ENCODE results near the gene KRTAP5-9.

Gene KRTAP5-9

DNA sequence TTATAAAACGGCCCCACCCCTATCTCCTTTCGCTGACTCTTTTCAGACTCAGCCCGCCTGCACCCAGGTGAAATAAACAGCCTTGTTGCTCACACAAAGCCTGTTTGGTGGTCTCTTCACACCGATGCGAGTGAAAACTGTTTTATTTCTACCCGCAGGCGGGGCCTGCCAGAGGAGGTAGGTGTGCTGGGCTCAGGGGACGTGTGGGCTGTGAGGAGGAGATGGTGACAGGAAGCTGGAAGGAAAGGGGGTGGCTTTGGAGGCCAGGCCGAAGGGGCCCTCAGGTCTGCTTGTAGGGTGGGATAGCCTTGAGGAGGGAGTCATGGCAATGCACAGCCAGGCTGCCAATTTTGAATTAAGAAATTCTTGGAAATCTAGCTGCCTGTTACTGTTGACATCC, 42.4 kb upstream of the KRTAP5-9 start:
- H3K79me2 ChIP-seq (ENCODE audit: insufficient read depth, low read length): no peaks in the 10 kb centered on the region
- H3K9ac ChIP-seq (ENCODE audit: low read length): no peak overlapping the region
- H3K4me2 ChIP-seq (ENCODE audit: low read depth, low read length, poor library complexity, severe bottlenecking): no peak overlapping the region
- no peaks in the 10 kb centered on the region for H3K9me2 ChIP-seq (replicated peaks; ENCODE audit: insufficient read depth, low read length)
- no peak overlapping the region for H2AFZ ChIP-seq (ENCODE audit: low read depth, low read length, severe bottlenecking)
- TF ChIP-seq CTCF (IDR thresholded peaks at IDR 0.05; ENCODE audit: insufficient read depth, low read length, poor library complexity, severe bottlenecking) (no peak), EZH2phosphoT487 (conservative IDR thresholded peaks at IDR 0.05; ENCODE audit: low read length) (no peak)
- no peaks in the 10 kb centered on the region; the same call in 1 of the 2 replicates for H3K9me3 ChIP-seq (ENCODE audit: insufficient read depth, low read length)
- H3K36me3 ChIP-seq (ENCODE audit: low read length): no peaks in the 10 kb centered on the region
- no peaks in the 10 kb centered on the region for H4K20me1 ChIP-seq (ENCODE audit: low read depth, low read length)
- H3F3A ChIP-seq (ENCODE audit: insufficient read depth): no peaks in the 10 kb centered on the region
- H3K27me3 ChIP-seq (ENCODE audit: low read length): no peaks in the 10 kb centered on the region
- no peak overlapping the region for H3K27ac ChIP-seq (ENCODE audit: low read depth, low read length)
- no peak overlapping the region for H3K4me3 ChIP-seq (ENCODE audit: insufficient read depth, low read length, poor library complexity, severe bottlenecking)

GRCh38 chr11:71507102-71507501, 41.1 kb upstream of the KRTAP5-9 start:
- TF ChIP-seq CTCF (IDR thresholded peaks at IDR 0.05; ENCODE audit: insufficient read depth, low read length, poor library complexity, severe bottlenecking) (no peak), EZH2phosphoT487 (conservative IDR thresholded peaks at IDR 0.05; ENCODE audit: low read length) (no peak)
- Histone ChIP-seq H3K9ac (ENCODE audit: low read length) (no peak overlapping the region), H3K27me3 (ENCODE audit: low read length) (no peaks in the 10 kb centered on the region), H2AFZ (ENCODE audit: low read depth, low read length, severe bottlenecking) (no peak overlapping the region), H3K79me2 (ENCODE audit: insufficient read depth, low read length) (no peaks in the 10 kb centered on the region), H3K9me3 (ENCODE audit: insufficient read depth, low read length) (no peaks in the 10 kb centered on the region; the same call in 1 of the 2 replicates), H3F3A (ENCODE audit: insufficient read depth) (no peaks in the 10 kb centered on the region), H3K4me3 (ENCODE audit: insufficient read depth, low read length, poor library complexity, severe bottlenecking) (no peak overlapping the region), H3K36me3 (ENCODE audit: low read length) (no peaks in the 10 kb centered on the region), H3K4me2 (ENCODE audit: low read depth, low read length, poor library complexity, severe bottlenecking) (no peak overlapping the region), H4K20me1 (ENCODE audit: low read depth, low read length) (no peaks in the 10 kb centered on the region), H3K9me2 (replicated peaks; ENCODE audit: insufficient read depth, low read length) (no peaks in the 10 kb centered on the region), H3K27ac (ENCODE audit: low read depth, low read length) (no peak overlapping the region)

- H4K20me1 ChIP-seq (ENCODE audit: low read depth, low read length): no peaks in the 10 kb centered on the region
- no peak overlapping the region for H3K4me2 ChIP-seq (ENCODE audit: low read depth, low read length, poor library complexity, severe bottlenecking)
- TF ChIP-seq CTCF (IDR thresholded peaks at IDR 0.05; ENCODE audit: insufficient read depth, low read length, poor library complexity, severe bottlenecking) (no peak), EZH2phosphoT487 (conservative IDR thresholded peaks at IDR 0.05; ENCODE audit: low read length) (no peak)
- no peak overlapping the region for H3K4me3 ChIP-seq (ENCODE audit: insufficient read depth, low read length, poor library complexity, severe bottlenecking)
- no peaks in the 10 kb centered on the region for H3K9me2 ChIP-seq (replicated peaks; ENCODE audit: insufficient read depth, low read length)
- no peak overlapping the region for H3K9ac ChIP-seq (ENCODE audit: low read length)
- H3K36me3 ChIP-seq (ENCODE audit: low read length): no peaks in the 10 kb centered on the region
- no peak overlapping the region for H2AFZ ChIP-seq (ENCODE audit: low read depth, low read length, severe bottlenecking)
- no peaks in the 10 kb centered on the region for H3F3A ChIP-seq (ENCODE audit: insufficient read depth)
- H3K9me3 ChIP-seq (ENCODE audit: insufficient read depth, low read length): no peaks in the 10 kb centered on the region
- H3K27me3 ChIP-seq (ENCODE audit: low read length): no peaks in the 10 kb centered on the region
- no peak overlapping the region for H3K27ac ChIP-seq (ENCODE audit: low read depth, low read length)
- no peaks in the 10 kb centered on the region for H3K79me2 ChIP-seq (ENCODE audit: insufficient read depth, low read length)
Observed at GRCh38 chr11:71518506-71519471, 29.4 kb upstream of the KRTAP5-9 start.
